Renal cortex interstitium (tissue), 11 donors: Measurements from ENCODE around the gene PLGRKT. TPM values are rescaled to one million over a fixed set of nuclear protein-coding genes. Genes with fewer than 3 reads are reported as not detected.
"Not testable (repeated sequence)": the region's sequence is repeated elsewhere in the genome, so short reads cannot be mapped to it uniquely, and the experiment has no call there.

Experiments used
- DNase-seq, 11 donors: peaks; one replicate each; pipeline ENCODE4 v3.0.0-alpha.2; 2013; ENCODE audit warnings: low read depth in 9 of 11, low spot score in 4 of 11; ENCODE audit errors: extremely low read depth in 1 of 11
- polyA plus RNA-seq, 3 donors: library from polyadenylated mRNA; unstranded; fragments of 120-200 nt; gene quantifications; one replicate each; pipeline ENCODE4 v1.2.1, GENCODE V29; 2013; ENCODE audit not compliant: insufficient read length in 3 of 3

PLGRKT gene
- polyA plus RNA-seq, 3 donors: 33.9 to 40.0 (median 37.1) TPM

DNA sequence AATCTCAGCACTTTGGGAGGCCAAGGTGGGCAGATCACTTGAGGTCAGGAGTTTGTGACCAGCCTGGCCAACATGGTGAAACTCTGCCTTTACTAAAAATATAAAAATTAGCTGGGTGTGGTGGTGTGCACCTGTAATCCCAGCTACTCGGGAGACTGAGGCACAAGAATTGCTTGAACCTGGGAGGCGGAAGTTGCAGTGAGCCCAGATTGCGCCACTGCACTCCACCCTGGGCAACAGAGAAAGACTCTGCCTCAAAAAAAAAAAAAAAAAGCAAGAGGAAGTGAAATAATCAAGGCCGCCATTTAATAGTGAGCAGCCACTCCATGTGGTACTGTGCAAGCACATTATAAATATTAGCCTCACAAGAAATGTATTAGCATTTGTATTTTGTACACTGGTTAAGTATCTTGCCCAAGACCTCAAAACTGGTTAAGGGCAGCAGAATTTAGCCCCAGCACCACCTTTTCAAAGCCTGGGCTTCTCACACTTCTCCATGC is 27.2 kb upstream of the PLGRKT start:
- DNase-seq: not testable (repeated sequence)

DNA sequence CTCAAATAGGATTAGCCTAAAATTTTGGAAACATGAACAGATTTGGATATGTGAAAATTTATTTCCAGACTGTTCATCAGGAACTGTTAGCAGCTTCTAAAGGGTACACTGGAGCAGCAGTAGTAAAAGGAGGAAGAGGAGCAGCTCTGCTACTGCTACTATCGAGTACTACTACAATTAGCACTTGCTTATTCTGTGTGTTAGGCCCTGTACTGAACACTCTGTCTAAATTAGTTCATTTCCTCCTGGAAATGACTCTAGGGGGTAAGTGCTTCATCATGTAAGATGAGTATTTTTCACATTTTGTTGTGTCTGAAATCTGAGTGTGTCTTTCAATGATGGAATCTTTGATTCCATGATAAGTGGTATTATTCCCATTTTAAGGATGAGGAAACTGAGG is 22.4 kb upstream of the PLGRKT start:
- no peak for DNase-seq

DNA sequence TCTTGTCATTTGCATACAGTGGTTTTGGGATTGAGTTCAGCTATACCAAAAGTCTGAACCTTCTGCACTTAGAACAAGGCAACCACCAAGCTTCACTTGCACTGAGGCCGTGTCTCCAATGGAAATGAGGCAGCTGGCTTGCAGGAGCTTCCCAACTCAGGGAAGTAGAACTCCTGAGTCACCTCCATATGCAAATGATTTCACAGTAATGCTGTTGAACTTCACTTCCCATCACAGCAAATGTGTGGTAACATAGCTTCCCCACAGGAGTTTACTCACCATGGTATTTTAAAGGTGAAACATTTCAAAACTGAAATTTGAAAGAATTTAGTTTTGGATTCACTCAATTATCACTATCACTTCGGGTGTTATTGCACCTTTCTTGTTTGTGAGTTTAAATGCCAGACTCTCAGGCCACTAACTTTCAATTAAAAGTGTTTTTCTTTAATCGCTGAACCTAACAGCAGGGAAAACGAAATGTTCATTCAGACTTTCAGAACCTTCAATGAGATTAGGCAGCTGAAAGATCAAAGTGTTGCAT is 21.6 kb upstream of the PLGRKT start:
- DNase-seq: no peak

DNA sequence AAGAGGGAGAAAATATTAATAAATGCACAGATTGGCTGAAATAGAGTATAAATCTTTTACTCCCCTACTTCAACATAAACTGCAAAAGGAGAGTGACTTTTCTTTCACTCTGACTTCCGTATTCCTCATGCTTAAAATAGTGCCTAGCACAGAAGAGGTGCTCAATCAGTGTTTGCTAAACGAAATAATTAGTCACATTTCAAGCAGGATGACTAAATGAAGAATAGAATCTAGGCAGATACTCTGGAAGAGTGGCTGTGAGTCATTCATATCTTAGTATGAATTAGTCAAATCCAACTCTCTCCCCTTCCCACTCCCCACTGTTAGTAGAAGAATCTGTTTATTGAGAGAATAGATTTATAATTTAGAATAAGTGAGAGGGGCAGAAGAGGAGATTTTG is 17.5 kb upstream of the PLGRKT start:
- DNase-seq: no peak

DNA sequence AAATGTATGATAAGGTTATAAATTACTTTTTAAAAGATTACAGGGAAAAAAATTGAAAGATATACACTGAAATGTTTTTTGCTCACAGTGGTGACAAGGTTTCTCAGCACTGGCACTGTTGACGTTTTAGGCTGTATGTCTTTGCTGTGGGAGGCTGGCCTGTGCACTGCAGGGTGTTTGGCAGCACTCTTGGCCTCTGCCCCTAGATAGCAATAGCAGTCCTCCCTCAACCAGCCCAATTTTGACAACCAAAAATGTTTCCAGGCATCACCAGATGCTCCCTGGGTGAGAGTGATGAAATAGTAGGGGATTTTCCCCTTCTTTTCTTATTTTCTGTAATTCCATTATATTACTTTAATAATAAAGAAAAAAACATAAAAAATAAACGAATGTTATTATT is 15.9 kb upstream of the PLGRKT start:
- no peak for DNase-seq

DNA sequence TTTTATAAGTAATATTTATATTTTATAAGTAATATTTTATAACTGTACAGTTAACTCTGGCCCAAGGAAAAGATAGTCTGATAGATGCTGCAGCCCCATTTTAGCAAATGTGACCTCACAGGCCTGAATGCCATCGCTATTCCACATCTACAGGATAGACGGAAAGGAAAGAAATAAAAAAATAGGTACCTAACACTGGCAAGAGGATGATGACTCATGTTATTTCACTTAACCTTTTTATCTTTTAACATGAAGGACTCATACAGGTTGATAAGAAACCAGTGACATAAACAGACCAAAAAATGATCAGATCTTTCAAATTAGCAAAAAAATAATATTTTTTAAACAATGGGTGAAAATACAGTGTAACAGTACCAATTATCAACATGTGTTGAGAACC is 15.3 kb upstream of the PLGRKT start:
- DNase-seq: no peak

DNA sequence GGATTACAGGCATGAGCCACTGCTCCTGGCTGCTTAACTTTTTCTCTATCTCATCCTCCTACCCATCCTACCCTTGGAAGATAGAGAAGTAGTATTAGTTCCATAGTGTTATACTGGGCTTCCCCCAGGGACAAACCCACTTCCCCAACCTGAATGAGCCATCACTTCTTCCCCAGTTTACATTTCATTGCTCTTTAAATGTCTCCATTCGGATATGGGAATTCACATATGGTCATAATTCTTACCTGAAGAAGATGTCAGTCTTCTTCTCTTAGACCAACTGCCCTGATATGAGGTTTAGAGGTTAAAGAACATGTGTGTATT is 14.5 kb upstream of the PLGRKT start:
- DNase-seq: no peak

DNA sequence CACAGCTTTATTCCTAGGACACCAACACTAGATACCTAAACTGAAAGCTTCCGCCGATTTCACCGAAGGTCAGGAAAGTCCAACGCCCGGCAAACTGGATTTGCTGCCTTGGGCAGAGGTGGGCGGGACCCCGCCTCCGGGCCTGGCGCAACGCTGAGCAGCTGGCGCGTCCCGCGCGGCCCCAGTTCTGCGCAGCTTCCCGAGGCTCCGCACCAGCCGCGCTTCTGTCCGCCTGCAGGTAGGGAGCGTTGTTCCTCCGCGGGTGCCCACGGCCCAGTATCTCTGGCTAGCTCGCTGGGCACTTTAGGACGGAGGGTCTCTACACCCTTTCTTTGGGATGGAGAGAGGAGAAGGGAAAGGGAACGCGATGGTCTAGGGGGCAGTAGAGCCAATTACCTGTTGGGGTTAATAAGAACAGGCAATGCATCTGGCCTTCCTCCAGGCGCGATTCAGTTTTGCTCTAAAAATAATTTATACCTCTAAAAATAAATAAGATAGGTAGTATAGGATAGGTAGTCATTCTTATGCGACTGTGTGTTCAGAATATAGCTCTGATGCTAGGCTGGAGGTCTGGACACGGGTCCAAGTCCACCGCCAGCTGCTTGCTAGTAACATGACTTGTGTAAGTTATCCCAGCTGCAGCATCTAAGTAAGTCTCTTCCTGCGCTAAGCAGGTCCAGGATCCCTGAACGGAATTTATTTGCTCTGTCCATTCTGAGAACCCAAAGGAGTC is 12.8 kb upstream of the PLGRKT start, which contains the start of gene CD274:
CD274 (plus strand) TSS at position 184 of the 733 bp plus-strand sequence. CDS start 5,572 bp downstream, outside the sequence.
- peak in 9 of 11 donors; percentile 50 to 68 (median 64) for DNase-seq

DNA sequence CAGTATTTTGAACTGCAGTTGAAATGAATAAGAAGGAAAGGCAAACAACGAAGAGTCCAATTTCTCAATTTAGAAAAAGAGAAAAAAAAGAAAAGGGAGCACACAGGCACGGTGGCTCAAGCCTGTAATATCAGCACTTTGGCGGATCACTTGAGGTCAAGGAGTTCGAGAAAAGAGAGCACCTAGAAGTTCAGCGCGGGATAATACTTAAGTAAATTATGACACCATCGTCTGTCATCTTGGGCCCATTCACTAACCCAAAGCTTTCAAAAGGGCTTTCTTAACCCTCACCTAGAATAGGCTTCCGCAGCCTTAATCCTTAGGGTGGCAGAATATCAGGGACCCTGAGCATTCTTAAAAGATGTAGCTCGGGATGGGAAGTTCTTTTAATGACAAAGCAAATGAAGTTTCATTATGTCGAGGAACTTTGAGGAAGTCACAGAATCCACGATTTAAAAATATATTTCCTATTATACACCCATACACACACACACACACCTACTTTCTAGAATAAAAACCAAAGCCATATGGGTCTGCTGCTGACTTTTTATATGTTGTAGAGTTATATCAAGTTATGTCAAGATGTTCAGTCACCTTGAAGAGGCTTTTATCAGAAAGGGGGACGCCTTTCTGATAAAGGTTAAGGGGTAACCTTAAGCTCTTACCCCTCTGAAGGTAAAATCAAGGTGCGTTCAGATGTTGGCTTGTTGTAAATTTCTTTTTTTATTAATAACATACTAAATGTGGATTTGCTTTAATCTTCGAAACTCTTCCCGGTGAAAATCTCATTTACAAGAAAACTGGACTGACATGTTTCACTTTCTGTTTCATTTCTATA is 12.0 kb upstream of the PLGRKT start:
- no peak for DNase-seq

DNA sequence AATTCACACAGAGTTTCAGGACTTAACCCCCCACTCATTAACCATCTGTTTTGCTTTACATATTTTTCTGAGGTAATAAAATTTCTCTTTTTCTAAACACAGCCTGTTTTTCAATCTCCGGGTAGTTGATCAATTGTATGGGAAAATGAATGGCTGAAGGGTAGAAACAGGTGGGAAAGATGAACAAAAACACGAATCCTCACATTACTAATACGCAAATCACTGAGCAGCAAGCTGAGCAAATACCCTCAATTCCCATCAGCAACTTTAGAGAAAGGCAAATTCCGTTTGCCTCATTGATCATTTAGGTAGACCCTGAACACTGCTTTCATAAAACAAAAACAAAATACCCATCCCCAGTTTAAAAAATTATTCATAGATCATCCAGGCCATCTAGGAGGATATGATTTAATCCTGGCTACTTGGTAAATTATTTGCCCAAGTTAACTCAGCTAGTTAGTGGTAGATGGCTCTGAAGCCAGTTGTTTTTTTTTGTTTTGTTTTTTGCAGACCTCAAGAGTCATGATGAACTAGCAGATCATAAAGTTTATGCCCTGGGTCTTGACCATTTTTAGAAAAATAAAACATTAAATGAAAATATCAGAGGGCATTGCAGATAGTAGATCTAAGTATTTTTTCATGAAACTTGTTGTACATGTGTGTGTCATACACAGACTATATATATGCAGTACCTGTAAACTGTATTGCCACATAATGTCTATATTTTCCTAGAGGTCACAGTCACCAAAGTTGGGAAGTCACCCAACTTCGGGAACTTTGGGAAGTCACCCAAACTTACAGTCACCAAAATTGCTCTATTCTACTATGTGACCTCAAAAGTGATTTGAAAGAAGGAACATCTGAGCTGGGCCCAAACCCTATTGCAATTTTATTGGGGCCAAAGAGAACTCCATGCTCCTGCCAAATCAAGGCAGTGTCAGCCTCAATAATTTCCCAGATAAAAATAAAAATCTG is 11.0 kb upstream of the PLGRKT start:
- no peak for DNase-seq

DNA sequence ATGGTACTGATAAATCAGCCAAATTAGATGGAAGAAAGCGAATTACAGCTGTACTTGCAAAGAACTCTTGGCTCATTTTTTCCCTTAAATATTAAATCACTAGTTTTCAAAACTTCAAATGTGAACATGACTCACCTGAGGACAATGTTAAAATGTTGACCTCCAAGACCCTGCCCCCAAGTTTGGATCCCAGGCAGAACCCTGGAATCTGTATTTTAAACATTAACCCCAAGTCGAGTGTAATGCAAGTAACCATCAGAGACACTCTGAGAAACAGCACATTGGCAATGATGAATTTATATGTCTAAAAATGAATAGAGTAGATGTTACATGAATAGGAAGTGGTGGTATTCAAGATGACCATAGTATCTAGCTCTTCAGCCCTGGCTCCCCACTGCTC is 10.3 kb upstream of the PLGRKT start:
- DNase-seq: no peak

DNA sequence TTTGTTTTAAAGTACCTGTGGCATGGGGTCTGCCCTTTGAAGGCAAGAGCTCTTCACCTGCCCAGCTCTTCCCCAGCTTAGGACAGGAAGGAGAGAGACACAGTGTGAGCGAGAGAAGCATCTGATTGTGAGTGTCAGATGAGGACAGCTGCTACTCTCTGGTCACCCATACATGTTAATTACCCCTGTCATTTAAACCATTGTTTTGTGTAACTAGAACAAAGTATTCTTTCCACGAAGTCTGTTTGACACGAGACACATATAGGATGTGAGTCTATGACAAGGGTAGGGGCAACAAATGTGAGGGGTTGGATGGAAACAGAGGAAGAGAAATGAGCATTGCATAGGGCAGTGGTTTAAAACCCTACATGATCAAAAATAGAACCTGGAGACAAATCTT is 9.6 kb upstream of the PLGRKT start:
- no peak for DNase-seq

DNA sequence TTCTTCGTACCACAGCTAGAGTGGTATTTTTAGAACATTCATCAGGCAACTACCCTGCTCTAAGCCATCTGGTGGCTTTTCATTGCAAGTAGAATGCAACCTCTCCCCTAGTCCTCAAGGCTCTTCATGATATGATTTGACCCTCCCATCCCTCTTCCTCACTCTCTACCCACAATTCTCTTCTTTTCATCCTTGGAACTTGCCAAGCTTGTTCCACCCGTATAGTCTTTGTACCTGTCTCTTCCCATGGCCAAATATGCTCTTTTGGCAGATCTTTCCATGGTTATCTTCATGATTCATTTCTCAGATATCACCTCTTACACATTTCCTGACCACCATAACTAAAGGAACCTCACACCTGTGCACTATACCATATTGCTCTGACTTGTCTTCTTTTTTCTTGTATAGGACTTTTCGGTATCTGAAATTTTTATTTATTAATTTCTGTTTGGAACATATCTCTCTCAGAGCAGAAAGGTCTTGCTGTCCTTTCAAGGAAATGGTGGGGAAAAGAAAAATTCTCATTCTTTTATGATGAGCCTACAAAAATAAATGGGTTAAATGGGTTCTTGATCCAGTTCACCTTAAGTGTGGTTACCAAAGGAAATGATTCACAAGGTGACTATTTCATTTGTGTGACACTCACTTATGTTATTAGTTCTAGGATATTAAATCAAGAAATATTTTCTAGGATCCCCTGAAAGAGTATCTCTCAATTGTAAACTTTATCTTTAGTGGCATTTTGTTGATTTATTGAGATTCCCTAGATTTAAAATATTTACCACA is 8.9 kb upstream of the PLGRKT start:
- DNase-seq: no peak

DNA sequence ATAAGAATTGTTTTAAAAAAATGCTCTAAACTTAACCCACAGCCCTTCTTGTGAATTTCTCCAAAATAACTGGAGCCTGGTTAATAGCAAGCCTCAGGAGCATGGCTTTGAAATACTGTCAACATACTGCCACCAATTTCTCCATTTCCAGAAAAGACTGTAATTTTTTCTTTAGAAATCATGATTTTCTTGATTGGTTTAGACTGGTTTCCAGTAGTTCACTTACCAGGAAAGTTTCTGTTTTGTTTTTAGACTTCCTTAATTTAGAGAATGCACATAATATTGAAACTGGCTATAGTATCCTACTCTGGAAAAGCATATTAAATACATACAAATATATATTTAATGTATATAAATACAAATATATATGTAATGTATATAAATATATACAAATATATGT is 8.2 kb upstream of the PLGRKT start:
- DNase-seq: no peak

DNA sequence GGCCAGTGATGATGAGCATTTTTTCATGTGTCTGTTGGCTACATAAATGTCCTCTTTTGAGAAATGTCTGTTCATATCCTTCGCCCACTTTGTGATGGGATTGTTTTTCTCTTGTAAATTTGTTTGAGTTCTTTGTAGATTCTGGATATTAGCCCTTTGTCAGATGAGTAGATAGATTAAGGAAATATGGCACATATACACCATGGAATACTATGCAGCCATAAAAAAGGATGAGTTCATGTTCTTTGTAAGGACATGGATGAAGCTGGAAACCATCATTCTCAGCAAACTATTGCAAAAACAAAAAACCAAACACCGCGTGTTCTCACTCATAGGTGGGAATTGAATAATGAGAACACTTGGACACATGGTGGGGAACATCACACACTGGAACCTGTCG is 7.4 kb upstream of the PLGRKT start:
- not testable (repeated sequence) for DNase-seq

DNA sequence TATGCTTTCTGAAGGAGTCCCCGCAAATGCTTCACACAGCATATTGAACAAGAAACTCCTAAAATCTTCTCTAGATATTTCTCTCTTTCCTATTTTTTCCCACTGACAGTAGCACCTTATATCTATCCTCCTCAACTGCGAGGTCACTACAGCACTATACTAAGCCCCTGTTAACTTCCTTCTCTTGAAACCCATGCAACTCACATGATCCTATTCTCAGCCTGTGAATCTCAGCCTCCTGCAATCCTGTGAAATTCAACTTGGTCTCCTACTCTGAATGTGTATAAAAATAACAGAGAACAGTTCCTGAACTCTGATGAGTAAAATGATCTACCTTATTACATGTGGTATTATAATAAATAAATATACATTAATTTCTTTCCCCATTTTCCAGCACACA is 6.1 kb upstream of the PLGRKT start:
- DNase-seq: no peak

DNA sequence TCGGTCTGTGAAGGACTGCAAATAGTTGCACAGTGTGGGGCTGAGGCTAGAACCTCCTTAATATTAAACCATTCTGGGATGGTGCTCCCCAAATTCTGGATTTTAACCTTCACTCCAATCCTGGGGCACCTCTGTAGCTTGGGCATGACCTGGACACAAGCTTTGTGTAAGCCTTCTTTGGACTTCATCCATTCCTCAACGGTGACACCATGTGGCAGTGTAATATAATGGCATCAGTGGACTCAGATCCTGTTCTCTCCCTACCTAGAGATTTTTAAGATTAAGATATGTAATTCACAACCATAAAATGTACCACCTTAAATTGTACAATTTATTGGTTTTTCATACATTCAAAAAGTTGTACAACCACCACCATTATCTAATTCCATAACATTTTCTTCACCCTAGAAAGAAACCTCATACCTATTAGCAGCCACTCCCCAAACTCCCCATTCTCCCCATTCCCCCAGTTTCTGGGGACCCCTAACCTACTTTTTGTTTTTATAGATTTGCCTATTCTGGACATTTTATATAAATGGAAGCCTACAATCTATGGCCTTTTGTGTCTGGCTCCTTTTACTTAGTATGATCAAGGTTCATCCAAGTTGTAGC is 4.8 kb upstream of the PLGRKT start:
- peak in 2 of 11 donors; percentile 9 to 22 for DNase-seq

DNA sequence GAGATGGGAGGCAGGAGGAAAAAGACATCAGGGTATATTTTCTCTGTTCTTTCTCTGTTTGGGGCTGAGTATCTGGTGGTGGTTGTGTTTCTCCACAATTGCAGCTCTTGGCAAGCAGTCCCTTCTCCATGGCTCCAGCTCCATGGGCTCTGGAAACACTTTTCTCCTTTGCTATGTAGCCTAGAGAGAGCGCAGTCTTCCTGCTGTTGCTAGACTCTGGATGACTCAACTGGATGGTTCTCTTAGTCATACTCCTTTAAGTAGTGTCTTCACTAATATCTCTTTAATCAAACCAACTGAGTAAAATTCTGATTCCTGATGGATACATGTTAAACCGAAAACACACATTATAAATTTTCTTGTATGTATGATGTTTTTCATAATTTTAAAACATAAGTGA is 3.3 kb upstream of the PLGRKT start:
- DNase-seq: no peak
